Measurements from ENCODE around the gene MED19.

GRCh38 chr11:57709802-57710367 is 2.1 kb downstream of the MED19 start:
- TF ChIP-seq TCF4 (CRISPR knock-in tag; IDR thresholded peaks at IDR 0.05; ENCODE audit: borderline replicate concordance), result no peak
- TF ChIP-seq ARNTL (CRISPR knock-in tag; IDR thresholded peaks at IDR 0.05; ENCODE audit: borderline replicate concordance, low read depth), result no peak
- TF ChIP-seq, protein P1, sequence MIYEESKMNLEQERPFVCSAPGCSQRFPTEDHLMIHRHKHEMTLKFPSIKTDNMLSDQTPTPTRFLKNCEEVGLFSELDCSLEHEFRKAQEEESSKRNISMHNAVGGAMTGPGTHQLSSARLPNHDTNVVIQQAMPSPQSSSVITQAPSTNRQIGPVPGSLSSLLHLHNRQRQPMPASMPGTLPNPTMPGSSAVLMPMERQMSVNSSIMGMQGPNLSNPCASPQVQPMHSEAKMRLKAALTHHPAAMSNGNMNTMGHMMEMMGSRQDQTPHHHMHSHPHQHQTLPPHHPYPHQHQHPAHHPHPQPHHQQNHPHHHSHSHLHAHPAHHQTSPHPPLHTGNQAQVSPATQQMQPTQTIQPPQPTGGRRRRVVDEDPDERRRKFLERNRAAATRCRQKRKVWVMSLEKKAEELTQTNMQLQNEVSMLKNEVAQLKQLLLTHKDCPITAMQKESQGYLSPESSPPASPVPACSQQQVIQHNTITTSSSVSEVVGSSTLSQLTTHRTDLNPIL (CRISPR knock-in tag; IDR thresholded peaks at IDR 0.05; ENCODE audit: low read depth), result no peak
- no peak for TF ChIP-seq ZFP3 (CRISPR knock-in tag; IDR thresholded peaks at IDR 0.05)
- TF ChIP-seq BACH2 (CRISPR knock-in tag; IDR thresholded peaks at IDR 0.05; ENCODE audit: borderline replicate concordance), result no peak
- TF ChIP-seq, protein P2, sequence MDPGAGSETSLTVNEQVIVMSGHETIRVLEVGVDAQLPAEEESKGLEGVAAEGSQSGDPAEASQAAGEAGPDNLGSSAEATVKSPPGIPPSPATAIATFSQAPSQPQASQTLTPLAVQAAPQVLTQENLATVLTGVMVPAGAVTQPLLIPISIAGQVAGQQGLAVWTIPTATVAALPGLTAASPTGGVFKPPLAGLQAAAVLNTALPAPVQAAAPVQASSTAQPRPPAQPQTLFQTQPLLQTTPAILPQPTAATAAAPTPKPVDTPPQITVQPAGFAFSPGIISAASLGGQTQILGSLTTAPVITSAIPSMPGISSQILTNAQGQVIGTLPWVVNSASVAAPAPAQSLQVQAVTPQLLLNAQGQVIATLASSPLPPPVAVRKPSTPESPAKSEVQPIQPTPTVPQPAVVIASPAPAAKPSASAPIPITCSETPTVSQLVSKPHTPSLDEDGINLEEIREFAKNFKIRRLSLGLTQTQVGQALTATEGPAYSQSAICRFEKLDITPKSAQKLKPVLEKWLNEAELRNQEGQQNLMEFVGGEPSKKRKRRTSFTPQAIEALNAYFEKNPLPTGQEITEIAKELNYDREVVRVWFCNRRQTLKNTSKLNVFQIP (CRISPR knock-in tag; IDR thresholded peaks at IDR 0.05; ENCODE audit: borderline replicate concordance, low read depth), result no peak
- TF ChIP-seq ZNF70 (CRISPR knock-in tag; IDR thresholded peaks at IDR 0.05), result no peak
- TF ChIP-seq ISL1 (CRISPR knock-in tag; IDR thresholded peaks at IDR 0.05), result no peak
- no peak for TF ChIP-seq RARB (CRISPR knock-in tag; IDR thresholded peaks at IDR 0.05)
- TF ChIP-seq ZC3H10 (CRISPR knock-in tag; IDR thresholded peaks at IDR 0.05), result no peak
- TF ChIP-seq OSR1 (CRISPR knock-in tag; IDR thresholded peaks at IDR 0.05), result no peak
- TF ChIP-seq ZFP30 (CRISPR knock-in tag; IDR thresholded peaks at IDR 0.05), result no peak

Measured in SK-N-SH treated with all-trans-retinoic acid at 6 μM for 48 hours (cell line).